ENCODE results near the gene SLX9. TPM values are rescaled to one million over a fixed set of nuclear protein-coding genes. Genes with fewer than 3 reads are reported as not detected.
A peak's percentile ranks its signal among the peaks of the same experiment; 100 is the strongest.

SLX9 gene
- total RNA-seq, 1 donor from 2014 or later: 33.3 TPM

- no peak for DNase-seq (ENCODE audit: extremely low spot score, unreplicated experiment)
- Mint-ChIP-seq H3K9me3 (no peaks in the 10 kb centered on the region), H3K4me3 (no peak overlapping the region), H3K4me1 (ENCODE audit: unreplicated experiment) (peaks cover 16% of the 10 kb centered on the region), H3K27me3 (no peaks in the 10 kb centered on the region), H3K27ac (peak overlapping the region; percentile 21), H3K36me3 (peaks cover 24% of the 10 kb centered on the region)
- TF ChIP-seq CTCF (conservative IDR thresholded peaks at IDR 0.05): no peak
Measured at GRCh38 chr21:44959376-44960091, 19.7 kb downstream of the SLX9 start.

- no peaks in the 10 kb centered on the region for H3K9me3 Mint-ChIP-seq
- no peak for TF ChIP-seq CTCF (conservative IDR thresholded peaks at IDR 0.05)
- H3K27ac Mint-ChIP-seq: no peak overlapping the region
- no peak overlapping the region for H3K4me3 Mint-ChIP-seq
- H3K27me3 Mint-ChIP-seq: no peaks in the 10 kb centered on the region
- H3K4me1 Mint-ChIP-seq (ENCODE audit: unreplicated experiment): peaks cover 22% of the 10 kb centered on the region
- peaks cover 33% of the 10 kb centered on the region for H3K36me3 Mint-ChIP-seq
- no peak for DNase-seq (ENCODE audit: extremely low spot score, unreplicated experiment)
Measured at GRCh38 chr21:44960141-44961092, 20.6 kb downstream of the SLX9 start.

GRCh38 chr21:44962403-44962966, 22.7 kb downstream of the SLX9 start:
- peaks cover 18% of the 10 kb centered on the region for H3K4me1 Mint-ChIP-seq (ENCODE audit: unreplicated experiment)
- H3K36me3 Mint-ChIP-seq: peaks cover 29% of the 10 kb centered on the region
- no peak for DNase-seq (ENCODE audit: extremely low spot score, unreplicated experiment)
- H3K27ac Mint-ChIP-seq: peak overlapping the region; percentile 23
- H3K27me3 Mint-ChIP-seq: no peaks in the 10 kb centered on the region
- H3K4me3 Mint-ChIP-seq: no peak overlapping the region
- H3K9me3 Mint-ChIP-seq: no peaks in the 10 kb centered on the region
- TF ChIP-seq CTCF (conservative IDR thresholded peaks at IDR 0.05): no peak

- H3K36me3 Mint-ChIP-seq: peaks cover 30% of the 10 kb centered on the region
- DNase-seq (ENCODE audit: extremely low spot score, unreplicated experiment): no peak
- H3K27ac Mint-ChIP-seq: no peak overlapping the region
- H3K4me1 Mint-ChIP-seq (ENCODE audit: unreplicated experiment): peaks cover 16% of the 10 kb centered on the region
- H3K9me3 Mint-ChIP-seq: no peaks in the 10 kb centered on the region
- H3K27me3 Mint-ChIP-seq: no peaks in the 10 kb centered on the region
- H3K4me3 Mint-ChIP-seq: no peak overlapping the region
- no peak for TF ChIP-seq CTCF (conservative IDR thresholded peaks at IDR 0.05)
Measured at GRCh38 chr21:44964381-44964780, 24.6 kb downstream of the SLX9 start.

- TF ChIP-seq CTCF (conservative IDR thresholded peaks at IDR 0.05): no peak
- Mint-ChIP-seq H3K4me1 (ENCODE audit: unreplicated experiment) (peaks cover 24% of the 10 kb centered on the region), H3K27ac (no peak overlapping the region), H3K27me3 (no peaks in the 10 kb centered on the region), H3K9me3 (no peaks in the 10 kb centered on the region), H3K36me3 (peaks cover 37% of the 10 kb centered on the region), H3K4me3 (no peak overlapping the region)
- no peak for DNase-seq (ENCODE audit: extremely low spot score, unreplicated experiment)
Measured at GRCh38 chr21:44965251-44966022, 25.6 kb downstream of the SLX9 start.

Measured in type B pancreatic cell (in vitro differentiated cells).